ENCODE data around the gene ZFAND2A. TPM values are rescaled to one million over a fixed set of nuclear protein-coding genes. Genes with fewer than 3 reads are reported as not detected.
"Not testable (repeated sequence)": the region's sequence is repeated elsewhere in the genome, so short reads cannot be mapped to it uniquely, and the experiment has no call there.

ZFAND2A gene
- total and polyA plus RNA-seq, 2 experiments from 2014 or later, result 32.2 to 52.4 TPM

DNA sequence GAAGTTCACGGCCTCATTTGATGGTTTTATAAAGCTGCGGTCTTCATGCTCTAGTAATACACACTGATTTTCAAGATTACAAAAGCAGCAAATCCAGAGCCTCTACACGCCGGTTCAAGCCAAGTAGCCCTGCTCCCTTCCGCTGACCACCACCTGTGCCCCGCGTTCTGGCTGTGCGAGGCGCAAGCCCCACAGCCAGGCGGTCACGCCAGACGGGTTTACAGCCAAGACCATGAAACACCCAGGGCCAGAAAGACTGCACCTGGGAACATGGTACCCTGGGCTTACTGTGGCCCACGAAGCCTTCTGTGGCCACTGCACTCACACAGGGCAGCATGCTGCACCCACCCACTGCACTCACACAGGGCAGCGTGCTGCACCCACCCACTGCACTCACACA, 38.5 kb downstream of the ZFAND2A start:
- Histone ChIP-seq H3K4me2 (ENCODE audit: unreplicated experiment) (no peak overlapping the region), H3K27me3 (replicated peaks; ENCODE audit: insufficient read depth) (no peaks in the 10 kb centered on the region), H3K4me1 (ENCODE audit: insufficient read depth) (peaks cover 3% of the 10 kb centered on the region; the same call in 1 of the 2 replicates), H3K9me2 (ENCODE audit: insufficient read depth) (no peaks in the 10 kb centered on the region), H3K36me3 (ENCODE audit: low read depth) (no peaks in the 10 kb centered on the region), H3K9ac (no peak overlapping the region), H4K20me1 (ENCODE audit: insufficient read depth) (no peaks in the 10 kb centered on the region), H3K4me3 (no peak overlapping the region), H3F3A (ENCODE audit: insufficient read depth) (peaks cover 3% of the 10 kb centered on the region; the same call in 1 of the 2 replicates), H3K79me2 (ENCODE audit: insufficient read depth) (0 out of 2 replicates have a peak, but pooled peaks cover 18% of the 10 kb centered on the region), H3K27ac (no peak overlapping the region), H2AFZ (no peak overlapping the region), H3K9me3 (ENCODE audit: low read depth) (no peaks in the 10 kb centered on the region)
- WGBS, 2 experiments (ENCODE audit: low coverage in 1 of 2, low lambda C conversion rate in 2 of 2, missing lambda C conversion rate in 2 of 2), result 94% methylated on average over 14 of the region's 14 CpGs
- TF ChIP-seq EZH2phosphoT487 (IDR thresholded peaks at IDR 0.05; ENCODE audit: insufficient read depth, low read depth) (no peak), EZH2 (IDR thresholded peaks at IDR 0.05; ENCODE audit: insufficient read depth, poor library complexity, severe bottlenecking) (no peak)
- in situ Hi-C loops (cut with MboI), result no loop called here
- no peak for DNase-seq

- Histone ChIP-seq H3K9ac (no peak overlapping the region), H4K20me1 (ENCODE audit: insufficient read depth) (no peaks in the 10 kb centered on the region), H3K27ac (no peak overlapping the region), H2AFZ (no peak overlapping the region), H3K4me2 (ENCODE audit: unreplicated experiment) (no peak overlapping the region), H3K4me3 (no peak overlapping the region), H3K36me3 (ENCODE audit: low read depth) (no peaks in the 10 kb centered on the region), H3K4me1 (ENCODE audit: insufficient read depth) (peaks cover 3% of the 10 kb centered on the region; the same call in 1 of the 2 replicates), H3F3A (ENCODE audit: insufficient read depth) (peaks cover 10% of the 10 kb centered on the region), H3K9me2 (ENCODE audit: insufficient read depth) (no peaks in the 10 kb centered on the region), H3K9me3 (ENCODE audit: low read depth) (no peaks in the 10 kb centered on the region), H3K79me2 (ENCODE audit: insufficient read depth) (0 out of 2 replicates have a peak, but pooled peaks cover 18% of the 10 kb centered on the region), H3K27me3 (replicated peaks; ENCODE audit: insufficient read depth) (no peaks in the 10 kb centered on the region)
- in situ Hi-C loops (cut with MboI), result no loop called here
- no peak for TF ChIP-seq EZH2phosphoT487 (IDR thresholded peaks at IDR 0.05; ENCODE audit: insufficient read depth, low read depth)
- 85 to 89% methylated on average over 21 to 22 of the region's 22 CpGs for WGBS, 2 experiments (ENCODE audit: low coverage in 1 of 2, low lambda C conversion rate in 2 of 2, missing lambda C conversion rate in 2 of 2)
- DNase-seq, result no peak
Observed at GRCh38 chr7:1120791-1121190, 39.2 kb downstream of the ZFAND2A start.

- Histone ChIP-seq H3K4me2 (ENCODE audit: unreplicated experiment) (no peak overlapping the region), H3K9ac (no peak overlapping the region), H2AFZ (no peak overlapping the region), H3K27me3 (replicated peaks; ENCODE audit: insufficient read depth) (no peaks in the 10 kb centered on the region), H3K4me1 (ENCODE audit: insufficient read depth) (no peaks in the 10 kb centered on the region), H3K27ac (no peak overlapping the region), H3K79me2 (ENCODE audit: insufficient read depth) (0 out of 2 replicates have a peak, but pooled peaks cover 13% of the 10 kb centered on the region), H3K36me3 (ENCODE audit: low read depth) (no peaks in the 10 kb centered on the region), H3K9me3 (ENCODE audit: low read depth) (no peaks in the 10 kb centered on the region), H3K9me2 (ENCODE audit: insufficient read depth) (no peaks in the 10 kb centered on the region), H4K20me1 (ENCODE audit: insufficient read depth) (no peaks in the 10 kb centered on the region), H3K4me3 (no peak overlapping the region), H3F3A (ENCODE audit: insufficient read depth) (peaks cover 17% of the 10 kb centered on the region)
- 79 to 82% methylated on average over 5 of the region's 5 CpGs for WGBS, 2 experiments (ENCODE audit: low coverage in 1 of 2, low lambda C conversion rate in 2 of 2, missing lambda C conversion rate in 2 of 2)
- DNase-seq, result no peak
- in situ Hi-C loops (cut with MboI), result no loop called here
- TF ChIP-seq EZH2 (IDR thresholded peaks at IDR 0.05; ENCODE audit: insufficient read depth, poor library complexity, severe bottlenecking) (no peak), EZH2phosphoT487 (IDR thresholded peaks at IDR 0.05; ENCODE audit: insufficient read depth, low read depth) (no peak)
Observed at GRCh38 chr7:1119201-1119600, 40.8 kb downstream of the ZFAND2A start.

DNA sequence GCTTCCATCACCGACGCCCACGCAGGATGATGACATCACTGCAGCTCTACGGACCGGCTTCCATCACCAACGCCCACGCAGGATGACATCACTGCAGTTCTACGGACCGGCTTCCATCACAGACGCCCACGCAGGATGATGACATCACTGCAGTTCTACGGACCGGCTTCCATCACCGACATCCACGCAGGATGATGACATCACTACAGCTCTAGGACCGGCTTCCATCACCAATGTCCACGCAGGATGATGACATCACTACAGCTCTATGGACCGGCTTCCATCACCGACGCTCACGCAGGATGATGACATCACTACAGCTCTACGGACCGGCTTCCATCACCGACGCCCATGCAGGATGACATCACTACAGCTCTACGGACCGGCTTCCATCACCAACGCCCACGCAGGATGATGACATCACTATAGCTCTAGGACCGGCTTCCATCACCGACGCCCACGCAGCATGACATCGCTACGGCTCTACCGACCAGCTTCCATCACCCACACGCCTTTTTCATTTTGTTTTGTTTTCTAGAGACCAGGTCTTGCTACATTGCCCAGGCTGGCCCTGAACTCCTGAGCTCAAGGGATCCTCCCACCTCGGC, 42.6 kb downstream of the ZFAND2A start:
- H3K9me3 ChIP-seq (ENCODE audit: low read depth), result no peaks in the 10 kb centered on the region
- no peak overlapping the region for H3K9ac ChIP-seq
- H3K9me2 ChIP-seq (ENCODE audit: insufficient read depth), result no peaks in the 10 kb centered on the region
- H2AFZ ChIP-seq, result no peak overlapping the region
- no peak for DNase-seq
- H3K27me3 ChIP-seq (replicated peaks; ENCODE audit: insufficient read depth), result no peaks in the 10 kb centered on the region
- H3K79me2 ChIP-seq (ENCODE audit: insufficient read depth), result peaks cover 13% of the 10 kb centered on the region; the same call in 1 of the 2 replicates
- no peaks in the 10 kb centered on the region for H4K20me1 ChIP-seq (ENCODE audit: insufficient read depth)
- H3K4me3 ChIP-seq, result no peak overlapping the region
- 97 to 98% methylated on average over 25 to 38 of the region's 38 CpGs for WGBS, 2 experiments (ENCODE audit: low coverage in 1 of 2, low lambda C conversion rate in 2 of 2, missing lambda C conversion rate in 2 of 2)
- no peaks in the 10 kb centered on the region for H3K4me1 ChIP-seq (ENCODE audit: insufficient read depth)
- H3F3A ChIP-seq (ENCODE audit: insufficient read depth), result peaks cover 17% of the 10 kb centered on the region
- TF ChIP-seq EZH2phosphoT487 (IDR thresholded peaks at IDR 0.05; ENCODE audit: insufficient read depth, low read depth) (no peak), EZH2 (IDR thresholded peaks at IDR 0.05; ENCODE audit: insufficient read depth, poor library complexity, severe bottlenecking) (no peak)
- H3K4me2 ChIP-seq (ENCODE audit: unreplicated experiment), result no peak overlapping the region
- in situ Hi-C loops (cut with MboI), result no loop called here
- H3K36me3 ChIP-seq (ENCODE audit: low read depth), result no peaks in the 10 kb centered on the region
- no peak overlapping the region for H3K27ac ChIP-seq

DNA sequence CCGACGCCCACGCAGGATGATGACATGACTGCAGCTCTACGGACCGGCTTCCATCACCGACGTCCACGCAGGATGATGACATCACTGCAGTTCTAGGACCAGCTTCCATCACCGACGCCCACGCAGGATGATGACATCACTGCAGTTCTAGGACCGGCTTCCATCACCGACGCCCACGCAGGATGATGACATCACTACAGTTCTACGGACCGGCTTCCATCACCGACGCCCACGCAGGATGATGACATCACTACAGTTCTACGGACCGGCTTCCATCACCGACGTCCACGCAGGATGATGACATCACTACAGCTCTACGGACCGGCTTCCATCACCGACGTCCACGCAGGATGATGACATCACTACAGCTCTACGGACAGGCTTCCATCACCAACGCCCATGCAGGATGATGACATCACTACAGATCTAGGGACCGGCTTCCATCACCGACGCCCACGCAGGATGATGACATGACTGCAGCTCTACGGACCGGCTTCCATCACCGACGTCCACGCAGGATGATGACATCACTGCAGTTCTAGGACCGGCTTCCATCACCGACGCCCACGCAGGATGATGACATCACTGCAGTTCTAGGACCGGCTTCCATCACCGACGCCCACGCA, 43.5 kb downstream of the ZFAND2A start:
- H3K27me3 ChIP-seq (replicated peaks; ENCODE audit: insufficient read depth); H3K4me1 ChIP-seq (ENCODE audit: insufficient read depth); H3K9me3 ChIP-seq (ENCODE audit: low read depth); H3K9me2 ChIP-seq (ENCODE audit: insufficient read depth); H3K27ac ChIP-seq; H3K79me2 ChIP-seq (ENCODE audit: insufficient read depth); H4K20me1 ChIP-seq (ENCODE audit: insufficient read depth); H3K36me3 ChIP-seq (ENCODE audit: low read depth); DNase-seq; H3K9ac ChIP-seq; H3K4me2 ChIP-seq (ENCODE audit: unreplicated experiment); in situ Hi-C loops (cut with MboI); H3K4me3 ChIP-seq; H2AFZ ChIP-seq: not testable (repeated sequence)
- WGBS, 2 experiments (ENCODE audit: low coverage in 1 of 2, low lambda C conversion rate in 2 of 2, missing lambda C conversion rate in 2 of 2), result 92 to 100% methylated on average over 6 to 49 of the region's 49 CpGs
- H3F3A ChIP-seq (ENCODE audit: insufficient read depth), result peaks cover 17% of the 10 kb centered on the region

DNA sequence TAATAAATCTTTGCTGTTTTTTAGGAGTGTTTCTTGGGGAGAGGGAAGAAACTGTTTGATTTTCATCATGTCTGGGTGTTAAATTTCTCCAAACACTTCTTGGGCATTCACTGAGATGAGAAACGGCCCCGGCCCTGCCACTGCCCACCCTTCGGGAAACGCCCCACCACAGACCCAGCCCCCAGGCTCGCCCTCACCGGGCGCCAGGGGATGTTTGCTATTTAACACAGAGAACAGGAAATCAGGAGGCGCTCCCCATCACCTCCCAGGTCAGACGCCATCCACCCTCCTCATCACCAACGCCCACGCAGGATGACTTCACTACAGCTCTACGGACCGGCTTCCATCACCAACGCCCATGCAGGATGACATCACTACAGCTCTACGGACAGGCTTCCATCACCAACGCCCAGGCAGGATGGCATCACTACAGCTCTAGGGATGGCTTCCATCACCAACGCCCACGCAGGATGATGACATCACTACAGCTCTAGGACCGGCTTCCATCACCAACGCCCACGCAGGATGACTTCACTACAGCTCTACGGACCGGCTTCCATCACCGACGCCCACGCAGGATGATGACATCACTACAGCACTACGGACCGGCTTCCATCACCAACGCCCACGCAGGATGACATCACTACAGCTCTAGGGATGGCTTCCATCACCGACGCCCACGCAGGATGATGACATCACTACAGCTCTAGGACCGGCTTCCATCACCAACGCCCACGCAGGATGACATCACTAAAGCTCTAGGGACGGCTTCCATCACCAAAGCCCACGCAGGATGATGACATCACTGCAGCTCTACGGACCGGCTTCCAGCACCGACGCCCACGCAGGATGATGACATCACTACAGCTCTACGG, 44.6 kb downstream of the ZFAND2A start:
- H2AFZ ChIP-seq; H3K4me1 ChIP-seq (ENCODE audit: insufficient read depth); H3K27ac ChIP-seq; H3K4me2 ChIP-seq (ENCODE audit: unreplicated experiment); H3K9me3 ChIP-seq (ENCODE audit: low read depth); H3K36me3 ChIP-seq (ENCODE audit: low read depth); H4K20me1 ChIP-seq (ENCODE audit: insufficient read depth); H3K27me3 ChIP-seq (replicated peaks; ENCODE audit: insufficient read depth); H3K4me3 ChIP-seq; in situ Hi-C loops (cut with MboI); H3K9ac ChIP-seq; H3K79me2 ChIP-seq (ENCODE audit: insufficient read depth); H3K9me2 ChIP-seq (ENCODE audit: insufficient read depth): not testable (repeated sequence)
- 96 to 99% methylated on average over 22 to 44 of the region's 44 CpGs for WGBS, 2 experiments (ENCODE audit: low coverage in 1 of 2, low lambda C conversion rate in 2 of 2, missing lambda C conversion rate in 2 of 2)
- peak; percentile 17 for DNase-seq
- H3F3A ChIP-seq (ENCODE audit: insufficient read depth), result peaks cover 17% of the 10 kb centered on the region
